GM18858 (cell line): ENCODE measurements around the gene GON4L.
"Not testable (repeated sequence)": the region's sequence is repeated elsewhere in the genome, so short reads cannot be mapped to it uniquely, and the experiment has no call there.

Experiments used
- ATAC-seq: cut with Tn5 transposase; IDR thresholded peaks from one replicate; pipeline ENCODE4 v1.9.1; 2021; ENCODE audit not compliant: unreplicated experiment

GON4L gene

DNA sequence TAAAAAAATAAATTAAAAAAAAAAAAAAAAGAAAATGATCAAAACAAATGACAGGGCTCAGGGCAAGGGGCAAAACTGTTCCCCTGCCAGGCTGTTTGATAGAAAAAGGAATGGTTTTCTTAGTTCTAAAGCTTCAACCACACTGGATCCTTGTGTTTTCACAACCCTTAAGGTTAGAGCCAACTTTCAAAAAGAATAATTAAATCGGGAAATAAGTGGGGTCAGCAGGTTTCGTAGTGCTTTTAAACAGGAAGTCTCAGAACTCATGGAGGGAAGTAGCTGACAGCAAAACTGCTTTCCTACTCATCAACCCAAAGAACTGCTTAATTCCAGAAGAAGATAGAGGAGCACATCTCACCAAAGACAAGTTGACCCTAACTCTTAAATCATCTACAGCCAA is 155.3 kb downstream of the GON4L start:
- ATAC-seq = not testable (repeated sequence)
